LNCaP clone FGC (cell line): ENCODE measurements around the gene IL31.

Source experiments
- DNase-seq: peaks from one replicate; pipeline ENCODE4 v3.0.0-alpha.2; 2011; ENCODE audit warnings: low read depth
- H3K4me3 ChIP-seq: 2 replicates; pipeline ENCODE4 v1.5.1; 2011; ENCODE audit warnings: mild to moderate bottlenecking, low read depth, low read length, control low read depth
- CTCF ChIP-seq: IDR thresholded peaks from 2 replicates; pipeline ENCODE4 v1.5.1; 2012; ENCODE audit warnings: mild to moderate bottlenecking; ENCODE audit not compliant: control insufficient read depth, insufficient read depth; ENCODE audit errors: extremely low read depth

Gene IL31

GRCh38 chr12:122174155-122174845 is at the start of gene IL31:
Gene IL31, minus strand, starts transcription at chr12:122174221. Its CDS starts 49 bp downstream, at chr12:122174172.
- H3K4me3 ChIP-seq: no peak within 1 kb of the TSS
- no peak for TF ChIP-seq CTCF
- DNase-seq: no peak

- DNase-seq: no peak
- no peak for TF ChIP-seq CTCF
- H3K4me3 ChIP-seq: no peak overlapping the region
Measured at GRCh38 chr12:122216445-122216844, 42.4 kb upstream of the IL31 start.

GRCh38 chr12:122215771-122216170 is 41.8 kb upstream of the IL31 start:
- H3K4me3 ChIP-seq: no peak overlapping the region
- TF ChIP-seq CTCF: no peak
- DNase-seq: no peak

GRCh38 chr12:122208073-122208820 is 34.2 kb upstream of the IL31 start:
- no peak for TF ChIP-seq CTCF
- H3K4me3 ChIP-seq: no peak overlapping the region
- DNase-seq: no peak

- H3K4me3 ChIP-seq: no peak overlapping the region
- no peak for TF ChIP-seq CTCF
- DNase-seq: no peak
Measured at GRCh38 chr12:122207391-122207790, 33.4 kb upstream of the IL31 start.

- no peak for DNase-seq
- H3K4me3 ChIP-seq: no peak overlapping the region
- TF ChIP-seq CTCF: no peak
Measured at GRCh38 chr12:122206976-122207375, 33.0 kb upstream of the IL31 start.
